ENCODE data around the gene PRKAB1. TPM values are rescaled to one million over a fixed set of nuclear protein-coding genes. Genes with fewer than 3 reads are reported as not detected.
A peak's percentile ranks its signal among the peaks of the same experiment; 100 is the strongest.

The PRKAB1 gene
- total RNA-seq, 2 donors from 2014 or later: 26.6 to 28.9 TPM

GRCh38 chr12:119671070-119671469 is 3.1 kb downstream of the PRKAB1 start:
- no peak for ATAC-seq (replicated peaks)
- H3K4me3 Mint-ChIP-seq: peak overlapping the region; percentile 87
- H3K9me3 Mint-ChIP-seq: no peaks in the 10 kb centered on the region
- H3K4me1 Mint-ChIP-seq: peaks cover 40% of the 10 kb centered on the region
- H3K27ac Mint-ChIP-seq: peak overlapping the region; percentile 86
- H3K27me3 Mint-ChIP-seq: no peaks in the 10 kb centered on the region
- peaks cover 78% of the 10 kb centered on the region for H3K36me3 Mint-ChIP-seq (ENCODE audit: low read depth)

DNA sequence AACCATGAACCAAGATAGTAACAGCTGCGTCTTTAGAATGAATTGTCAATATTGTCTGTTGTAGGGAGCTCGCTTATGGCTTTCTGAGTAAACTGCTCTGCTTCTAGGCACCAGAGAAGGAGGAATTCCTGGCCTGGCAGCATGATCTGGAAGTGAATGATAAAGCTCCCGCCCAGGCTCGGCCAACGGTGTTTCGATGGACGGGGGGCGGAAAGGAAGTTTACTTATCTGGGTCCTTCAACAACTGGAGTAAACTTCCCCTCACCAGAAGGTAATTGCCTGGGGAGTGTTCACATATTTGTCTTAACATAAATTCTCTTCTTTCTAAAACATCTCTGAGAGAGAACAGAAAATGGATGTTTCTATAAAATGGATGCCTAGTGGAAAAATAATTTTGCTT is 4.3 kb downstream of the PRKAB1 start:
- Mint-ChIP-seq H3K9me3 (no peaks in the 10 kb centered on the region), H3K4me3 (peak overlapping the region; percentile 87), H3K27ac (peak overlapping the region; percentile 86), H3K36me3 (ENCODE audit: low read depth) (peaks cover 90% of the 10 kb centered on the region), H3K4me1 (peaks cover 37% of the 10 kb centered on the region), H3K27me3 (no peaks in the 10 kb centered on the region)
- no peak for ATAC-seq (replicated peaks)

DNA sequence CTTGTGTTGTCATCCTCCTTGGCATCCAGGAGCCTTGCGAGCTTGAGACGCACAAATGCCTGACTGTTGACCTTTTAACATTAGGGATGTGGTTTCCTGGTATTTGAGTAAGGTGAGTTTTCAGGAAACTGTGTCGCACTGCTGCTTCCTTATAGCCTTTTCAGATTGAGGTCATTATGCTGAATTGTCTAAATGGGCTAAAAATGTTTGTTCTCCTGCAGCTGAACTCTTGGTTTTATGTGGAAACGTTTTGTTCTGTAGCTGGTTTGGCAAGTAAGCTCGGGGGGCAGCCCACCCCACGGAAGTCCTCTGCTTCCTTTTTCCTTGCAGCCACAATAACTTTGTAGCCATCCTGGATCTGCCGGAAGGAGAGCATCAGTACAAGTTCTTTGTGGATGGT is 5.7 kb downstream of the PRKAB1 start:
- Mint-ChIP-seq H3K4me3 (peak overlapping the region; percentile 87), H3K36me3 (ENCODE audit: low read depth) (peaks cover 95% of the 10 kb centered on the region), H3K9me3 (no peaks in the 10 kb centered on the region), H3K27me3 (no peaks in the 10 kb centered on the region), H3K4me1 (peaks cover 37% of the 10 kb centered on the region), H3K27ac (peak overlapping the region; percentile 86)
- peak; percentile 79 for ATAC-seq (replicated peaks)

DNA sequence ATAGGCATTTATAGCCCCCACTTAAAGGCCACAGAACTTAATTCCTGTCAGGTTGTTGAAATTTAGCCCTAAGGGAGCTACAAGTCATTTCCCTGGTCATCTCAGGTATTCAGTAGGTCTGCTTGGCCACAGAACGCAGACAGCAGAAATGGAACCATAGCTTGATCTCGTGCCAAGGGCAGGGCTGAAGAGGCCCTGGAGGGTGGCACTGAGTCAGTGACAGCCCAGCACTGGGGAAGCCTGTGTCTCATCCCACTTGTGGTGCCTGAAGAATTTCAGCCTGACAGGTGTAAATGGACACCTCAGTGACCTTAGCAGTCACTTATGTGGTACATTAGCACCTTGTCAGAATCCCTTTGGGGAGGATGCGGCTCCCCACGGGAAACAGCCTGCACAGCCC is 6.6 kb downstream of the PRKAB1 start:
- Mint-ChIP-seq H3K4me1 (peaks cover 37% of the 10 kb centered on the region), H3K36me3 (ENCODE audit: low read depth) (peaks cover 100% of the 10 kb centered on the region), H3K4me3 (peak overlapping the region; percentile 87), H3K9me3 (no peaks in the 10 kb centered on the region), H3K27ac (peak overlapping the region; percentile 86), H3K27me3 (no peaks in the 10 kb centered on the region)
- ATAC-seq (replicated peaks): peak; percentile 26

- Mint-ChIP-seq H3K4me3 (no peak overlapping the region), H3K27ac (peak overlapping the region; percentile 86), H3K27me3 (no peaks in the 10 kb centered on the region), H3K9me3 (no peaks in the 10 kb centered on the region), H3K36me3 (ENCODE audit: low read depth) (peaks cover 100% of the 10 kb centered on the region), H3K4me1 (peaks cover 27% of the 10 kb centered on the region)
- ATAC-seq (replicated peaks): no peak
Measured at GRCh38 chr12:119676022-119676421, 8.1 kb downstream of the PRKAB1 start.

GRCh38 chr12:119676573-119676972 is 8.6 kb downstream of the PRKAB1 start:
- no peak overlapping the region for H3K4me3 Mint-ChIP-seq
- ATAC-seq (replicated peaks): no peak
- H3K9me3 Mint-ChIP-seq: no peaks in the 10 kb centered on the region
- H3K4me1 Mint-ChIP-seq: peaks cover 21% of the 10 kb centered on the region
- H3K27me3 Mint-ChIP-seq: no peaks in the 10 kb centered on the region
- peaks cover 100% of the 10 kb centered on the region for H3K36me3 Mint-ChIP-seq (ENCODE audit: low read depth)
- H3K27ac Mint-ChIP-seq: no peak overlapping the region

- H3K36me3 Mint-ChIP-seq (ENCODE audit: low read depth): peaks cover 88% of the 10 kb centered on the region
- no peak overlapping the region for H3K27ac Mint-ChIP-seq
- no peaks in the 10 kb centered on the region for H3K27me3 Mint-ChIP-seq
- H3K9me3 Mint-ChIP-seq: no peaks in the 10 kb centered on the region
- no peak overlapping the region for H3K4me3 Mint-ChIP-seq
- H3K4me1 Mint-ChIP-seq: peaks cover 13% of the 10 kb centered on the region
- no peak for ATAC-seq (replicated peaks)
Measured at GRCh38 chr12:119678459-119678858, 10.5 kb downstream of the PRKAB1 start.

DNA sequence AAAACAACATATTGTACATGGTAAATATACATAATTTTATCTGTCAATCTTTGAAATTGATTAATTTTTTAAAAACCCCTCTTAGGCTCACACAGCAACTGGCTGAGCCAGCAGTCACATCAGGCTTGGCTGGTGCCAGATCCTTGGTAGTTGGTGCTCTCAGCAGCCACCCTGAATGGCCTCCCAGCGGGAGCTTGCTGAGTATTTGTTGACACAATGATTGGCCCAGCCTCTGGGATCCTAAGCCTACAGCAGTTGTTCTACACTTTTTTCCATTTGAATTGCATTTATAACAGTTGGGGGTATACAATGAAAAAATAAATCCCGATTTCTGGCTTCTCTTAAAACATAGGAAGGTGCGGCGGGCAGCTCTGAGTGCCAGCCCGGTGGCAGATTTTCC is 11.1 kb downstream of the PRKAB1 start:
- H3K36me3 Mint-ChIP-seq (ENCODE audit: low read depth): peaks cover 82% of the 10 kb centered on the region

DNA sequence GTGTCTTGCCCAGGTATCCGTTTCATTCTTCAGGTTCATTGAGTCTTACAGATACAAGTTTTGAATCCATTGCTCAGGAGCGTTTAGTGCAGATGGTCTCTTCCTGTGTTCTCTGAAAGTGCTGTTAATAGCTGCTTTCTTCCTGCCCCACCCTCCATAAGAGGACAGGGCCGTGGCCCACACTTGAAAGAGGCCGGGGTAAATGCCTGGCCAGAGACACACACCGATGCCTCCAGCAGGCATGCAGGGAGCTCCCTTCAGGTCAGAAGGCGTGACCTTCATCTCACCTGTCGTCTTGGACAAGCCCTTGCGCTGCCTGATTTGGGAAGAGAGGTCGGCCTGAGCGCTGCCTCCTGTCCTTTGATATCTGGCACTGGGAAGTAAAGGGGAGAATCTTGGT is 11.6 kb downstream of the PRKAB1 start:
- Mint-ChIP-seq H3K36me3 (ENCODE audit: low read depth) (peaks cover 78% of the 10 kb centered on the region), H3K9me3 (no peaks in the 10 kb centered on the region), H3K4me3 (no peak overlapping the region), H3K27ac (no peak overlapping the region), H3K27me3 (no peaks in the 10 kb centered on the region), H3K4me1 (peaks cover 5% of the 10 kb centered on the region)
- ATAC-seq (replicated peaks): no peak

More for the DNA sequence above, 11.1 kb downstream of the PRKAB1 start:
- no peaks in the 10 kb centered on the region for H3K9me3 Mint-ChIP-seq
- no peak overlapping the region for H3K27ac Mint-ChIP-seq
- peaks cover 7% of the 10 kb centered on the region for H3K4me1 Mint-ChIP-seq
- no peaks in the 10 kb centered on the region for H3K27me3 Mint-ChIP-seq
- H3K4me3 Mint-ChIP-seq: no peak overlapping the region
- ATAC-seq (replicated peaks): no peak

DNA sequence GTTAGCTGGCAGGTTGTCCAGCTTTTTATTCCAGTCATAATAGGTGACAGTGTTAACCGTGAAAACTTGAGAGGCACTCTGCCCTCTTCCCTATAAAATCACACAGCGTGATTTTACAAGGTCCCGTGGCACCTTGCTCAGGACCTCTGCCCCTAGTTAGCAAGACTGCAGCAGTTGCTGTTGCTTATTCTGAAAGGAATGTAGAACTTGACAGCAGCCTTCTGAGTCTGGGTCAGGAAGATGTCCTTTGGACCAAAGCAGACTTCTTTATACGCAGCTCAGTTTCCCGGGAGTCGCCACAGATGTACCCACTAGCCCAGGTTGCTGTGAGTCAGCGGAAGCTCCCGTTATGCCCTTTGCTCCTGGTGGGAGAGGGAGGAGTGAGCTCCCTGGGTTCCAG is 13.2 kb downstream of the PRKAB1 start:
- ATAC-seq (replicated peaks): no peak
- no peaks in the 10 kb centered on the region for H3K27me3 Mint-ChIP-seq
- no peak overlapping the region for H3K4me3 Mint-ChIP-seq
- H3K9me3 Mint-ChIP-seq: no peaks in the 10 kb centered on the region
- H3K4me1 Mint-ChIP-seq: peaks cover 5% of the 10 kb centered on the region
- peaks cover 61% of the 10 kb centered on the region for H3K36me3 Mint-ChIP-seq (ENCODE audit: low read depth)
- H3K27ac Mint-ChIP-seq: peak overlapping the region; percentile 22

DNA sequence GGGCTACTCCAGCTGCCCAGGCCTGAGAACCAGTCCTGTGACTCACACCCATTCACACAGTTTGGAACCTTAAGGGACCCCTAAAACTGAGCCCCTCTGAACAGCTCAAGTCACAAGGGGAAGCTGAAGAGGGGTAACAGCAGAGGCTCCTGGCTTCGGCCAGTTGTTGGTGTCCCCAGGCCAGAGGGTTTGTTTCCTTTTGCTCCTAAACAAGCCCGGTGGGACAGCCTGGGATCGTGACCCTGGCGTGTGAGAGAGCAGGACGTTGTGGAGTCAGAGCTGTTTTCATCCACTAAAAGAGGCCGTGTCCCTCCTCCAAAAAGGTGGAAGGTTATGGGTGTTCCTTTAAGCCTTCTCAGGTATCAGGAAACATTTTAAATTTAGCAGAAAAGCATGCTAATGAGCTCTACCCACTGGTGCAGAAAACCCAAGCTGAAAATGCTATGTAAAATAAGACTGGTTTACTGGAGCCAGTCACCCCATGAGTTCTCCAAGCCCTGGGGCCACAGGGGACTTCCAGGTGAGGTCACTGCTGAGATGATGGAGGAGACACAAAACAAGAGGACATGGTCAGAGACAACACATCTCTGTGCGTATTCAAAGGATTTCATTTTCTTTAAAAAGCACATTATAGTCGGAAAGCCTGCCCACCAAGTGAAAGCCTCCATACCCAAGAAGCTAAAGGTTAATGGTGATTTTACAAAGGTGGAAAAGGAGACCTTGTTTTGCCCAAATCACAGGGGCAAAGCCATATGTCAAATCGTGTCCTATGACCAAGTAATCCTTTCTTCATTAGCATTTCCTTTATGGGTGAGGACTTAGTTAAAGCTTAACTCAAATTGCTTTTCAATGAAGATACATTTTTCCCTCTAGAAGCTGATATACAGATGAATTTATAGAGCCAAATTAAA is 14.1 kb downstream of the PRKAB1 start:
- ATAC-seq (replicated peaks): peak; percentile 90
- peak overlapping the region; percentile 20 for H3K4me3 Mint-ChIP-seq
- no peaks in the 10 kb centered on the region for H3K27me3 Mint-ChIP-seq
- peaks cover 53% of the 10 kb centered on the region for H3K36me3 Mint-ChIP-seq (ENCODE audit: low read depth)
- peaks cover 5% of the 10 kb centered on the region for H3K4me1 Mint-ChIP-seq
- H3K9me3 Mint-ChIP-seq: no peaks in the 10 kb centered on the region
- peak overlapping the region; percentile 74 for H3K27ac Mint-ChIP-seq

GRCh38 chr12:119682639-119683252 is 14.8 kb downstream of the PRKAB1 start:
- H3K27me3 Mint-ChIP-seq: no peaks in the 10 kb centered on the region
- H3K27ac Mint-ChIP-seq: peak overlapping the region; percentile 74
- peaks cover 45% of the 10 kb centered on the region for H3K36me3 Mint-ChIP-seq (ENCODE audit: low read depth)
- H3K4me1 Mint-ChIP-seq: peaks cover 5% of the 10 kb centered on the region
- no peak overlapping the region for H3K4me3 Mint-ChIP-seq
- peak; percentile 36 for ATAC-seq (replicated peaks)
- H3K9me3 Mint-ChIP-seq: no peaks in the 10 kb centered on the region

- Mint-ChIP-seq H3K36me3 (ENCODE audit: low read depth) (peaks cover 38% of the 10 kb centered on the region), H3K27me3 (no peaks in the 10 kb centered on the region), H3K4me3 (no peak overlapping the region), H3K27ac (peak overlapping the region; percentile 74), H3K4me1 (peaks cover 5% of the 10 kb centered on the region), H3K9me3 (no peaks in the 10 kb centered on the region)
- no peak for ATAC-seq (replicated peaks)
Measured at GRCh38 chr12:119683413-119683812, 15.5 kb downstream of the PRKAB1 start.

DNA sequence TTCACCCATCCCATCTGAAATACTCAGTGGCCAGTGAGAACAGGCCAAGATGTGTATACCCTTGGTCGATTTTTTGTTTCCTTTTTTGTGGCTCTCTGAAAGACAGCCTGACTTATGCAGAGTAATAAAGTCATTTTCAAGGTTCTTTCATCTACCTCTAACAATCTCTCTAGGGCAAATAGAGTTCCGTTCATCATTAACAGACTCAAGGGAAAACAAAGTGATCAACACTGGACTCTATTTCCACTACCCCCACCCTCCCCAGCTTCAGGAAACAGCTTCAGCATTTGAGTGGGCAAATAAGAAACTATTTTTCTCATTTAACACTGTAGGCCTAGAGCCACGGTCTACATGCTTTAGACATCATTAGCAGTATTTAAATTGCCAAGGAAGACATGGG is 15.9 kb downstream of the PRKAB1 start:
- H3K36me3 Mint-ChIP-seq (ENCODE audit: low read depth): peaks cover 34% of the 10 kb centered on the region
- no peaks in the 10 kb centered on the region for H3K9me3 Mint-ChIP-seq
- no peak overlapping the region for H3K4me3 Mint-ChIP-seq
- ATAC-seq (replicated peaks): no peak
- peak overlapping the region; percentile 74 for H3K27ac Mint-ChIP-seq
- peaks cover 5% of the 10 kb centered on the region for H3K4me1 Mint-ChIP-seq
- H3K27me3 Mint-ChIP-seq: no peaks in the 10 kb centered on the region
